RWPE1 (cell line): ENCODE data around the gene TSSK6.

Source experiments
- CTCF ChIA-PET: fragments of 350-600 bp; sonication (Branson Sonifier 250); formaldehyde crosslinking; extraction: SDS; loops from one replicate; lab custom pipeline; 2021; lab: Yijun Ruan, JAX
- POLR2A ChIA-PET: fragments of 400-600 bp; formaldehyde crosslinking; extraction: SDS; loops from one replicate; lab custom pipeline; 2020; ENCODE audit warnings: antibody characterized with exemption; ENCODE audit not compliant: low non-redundant PET; lab: Yijun Ruan, JAX
- DNase-seq: peaks from one replicate; pipeline ENCODE4 v3.0.0; 2012; ENCODE audit warnings: low spot score
- H3K27ac ChIP-seq: fragments of 450-650 bp; 2 replicates; pipeline ENCODE4 v1.5.1; 2017
- TF ChIP-seq, protein P1 (sequence below): fragments of 450-650 bp; conservative IDR thresholded peaks from 2 replicates; pipeline ENCODE4 v1.5.1; 2017; ENCODE audit warnings: low read depth, mild to moderate bottlenecking

TSSK6 gene

GRCh38 chr19:19538061-19538784, 22.9 kb upstream of the TSSK6 start, which contains the start of gene CILP2:
Gene CILP2 (plus strand): TSS chr19:19538265. CDS start chr19:19538350, 85 bp downstream.
- ChIA-PET POLR2A (interaction anchor here (1.0 kb wide), 1 partner anchor 85 kb away, joined by 3 read pairs; no protein-coding TSS in a partner anchor), CTCF (interaction anchor here (0.5 to 1.5 kb wide), 3 partner anchors 23 to 106 kb away, joined by 3 to 4 read pairs (median 4); no protein-coding TSS in a partner anchor)
- TF ChIP-seq, protein P1, sequence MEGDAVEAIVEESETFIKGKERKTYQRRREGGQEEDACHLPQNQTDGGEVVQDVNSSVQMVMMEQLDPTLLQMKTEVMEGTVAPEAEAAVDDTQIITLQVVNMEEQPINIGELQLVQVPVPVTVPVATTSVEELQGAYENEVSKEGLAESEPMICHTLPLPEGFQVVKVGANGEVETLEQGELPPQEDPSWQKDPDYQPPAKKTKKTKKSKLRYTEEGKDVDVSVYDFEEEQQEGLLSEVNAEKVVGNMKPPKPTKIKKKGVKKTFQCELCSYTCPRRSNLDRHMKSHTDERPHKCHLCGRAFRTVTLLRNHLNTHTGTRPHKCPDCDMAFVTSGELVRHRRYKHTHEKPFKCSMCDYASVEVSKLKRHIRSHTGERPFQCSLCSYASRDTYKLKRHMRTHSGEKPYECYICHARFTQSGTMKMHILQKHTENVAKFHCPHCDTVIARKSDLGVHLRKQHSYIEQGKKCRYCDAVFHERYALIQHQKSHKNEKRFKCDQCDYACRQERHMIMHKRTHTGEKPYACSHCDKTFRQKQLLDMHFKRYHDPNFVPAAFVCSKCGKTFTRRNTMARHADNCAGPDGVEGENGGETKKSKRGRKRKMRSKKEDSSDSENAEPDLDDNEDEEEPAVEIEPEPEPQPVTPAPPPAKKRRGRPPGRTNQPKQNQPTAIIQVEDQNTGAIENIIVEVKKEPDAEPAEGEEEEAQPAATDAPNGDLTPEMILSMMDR: no peak
- DNase-seq: peak; percentile 69
- H3K27ac ChIP-seq: no peak within 1 kb of the TSS

DNA sequence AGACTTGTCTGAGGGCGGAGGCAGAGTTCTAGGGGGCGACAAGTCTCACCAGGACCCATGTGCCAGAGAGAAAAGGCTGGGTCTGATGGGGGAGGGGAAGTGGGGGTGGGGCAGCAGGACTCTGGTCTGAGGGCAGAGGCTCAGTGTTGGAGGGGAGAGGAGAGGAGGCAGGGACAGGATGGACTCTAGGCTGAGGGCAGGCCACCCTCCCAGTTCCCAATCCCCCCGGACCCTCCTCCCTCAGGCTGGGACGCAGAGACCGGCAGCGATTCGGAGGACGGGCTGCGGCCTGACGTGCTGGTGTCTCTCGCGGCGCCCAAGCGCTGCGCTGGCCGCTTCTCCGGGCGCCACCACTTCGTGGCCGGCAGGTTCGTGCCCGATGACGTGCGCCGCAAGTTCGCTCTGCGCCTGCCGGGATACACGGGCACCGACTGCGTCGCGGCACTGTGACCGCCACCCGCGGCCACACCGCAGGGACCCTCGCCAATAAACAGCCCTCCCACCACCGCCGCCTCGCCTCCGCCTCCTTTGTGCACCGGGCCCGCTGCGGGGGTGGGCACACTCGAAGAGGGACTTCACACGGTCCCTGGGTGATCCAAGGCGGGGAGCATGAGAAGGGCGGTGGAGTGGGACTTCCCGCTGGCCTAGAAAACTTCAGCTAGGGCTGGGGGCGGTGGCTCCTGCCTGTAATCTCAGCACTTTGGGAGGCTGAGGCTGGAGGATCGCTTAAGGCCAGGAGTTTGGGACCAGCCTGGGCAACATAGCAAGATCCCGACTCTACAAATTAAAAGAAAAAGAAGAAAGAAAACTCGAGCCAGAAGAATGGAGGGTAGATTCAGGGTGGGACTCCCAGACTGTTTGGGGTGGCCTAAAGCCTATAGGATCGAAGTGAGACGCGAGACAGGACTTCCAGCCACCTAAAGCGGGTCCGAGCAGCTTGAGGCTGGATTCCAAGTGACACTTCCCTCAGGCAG, 22.0 kb upstream of the TSSK6 start:
- ChIA-PET CTCF (no interaction called here), POLR2A (no interaction called here)
- H3K27ac ChIP-seq: no peak overlapping the region
- TF ChIP-seq, protein P1: no peak
- DNase-seq: no peak

- POLR2A ChIA-PET: no interaction called here
- no peak for DNase-seq
- CTCF ChIA-PET: interaction anchor here (0.7 to 0.8 kb wide), 2 partner anchors 18 to 108 kb away, joined by 3 read pairs; partner anchors contain the start of gene GMIP
Measured at GRCh38 chr19:19535311-19536191, 20.2 kb upstream of the TSSK6 start.

DNA sequence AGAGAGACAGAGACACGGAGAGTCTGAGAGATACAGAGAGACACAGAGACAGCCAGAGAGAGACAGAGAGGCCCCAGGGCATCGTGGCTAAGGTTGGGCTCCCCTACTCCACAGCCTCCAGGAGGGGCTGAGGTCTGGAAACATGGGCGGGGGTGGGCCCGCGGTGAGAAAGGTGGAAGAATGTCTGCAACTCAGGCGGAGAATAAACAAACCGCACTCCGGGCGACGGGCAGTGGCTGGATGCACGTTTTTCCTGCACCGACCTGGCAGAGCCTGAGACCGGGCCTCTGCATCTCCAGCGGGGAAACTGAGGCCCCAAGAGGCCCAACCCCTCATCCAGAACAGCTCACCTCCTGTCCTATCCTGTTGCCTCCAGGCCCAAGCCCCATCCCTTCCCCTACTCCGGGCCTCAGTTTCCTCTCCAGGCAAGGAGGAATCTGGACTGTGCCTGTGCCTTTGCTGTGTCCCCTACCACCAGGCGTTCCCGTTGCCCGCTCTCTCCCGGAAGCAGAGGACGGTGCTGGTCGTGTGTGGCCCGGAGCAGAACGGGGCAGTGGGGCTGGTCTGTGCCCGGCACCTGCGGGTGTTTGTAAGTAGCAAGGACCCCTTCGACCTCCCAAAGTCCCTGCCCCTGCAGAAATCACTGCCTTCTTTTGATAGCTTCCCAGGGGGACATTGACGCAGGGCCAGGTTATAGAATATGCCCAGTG, 19.4 kb upstream of the TSSK6 start:
- H3K27ac ChIP-seq: no peak overlapping the region
- POLR2A ChIA-PET: no interaction called here
- CTCF ChIA-PET: interaction anchor here (0.8 kb wide), 1 partner anchor 18 kb away, joined by 3 read pairs; no protein-coding TSS in a partner anchor
- no peak for DNase-seq
- TF ChIP-seq, protein P1: no peak

More at GRCh38 chr19:19535311-19536191, 20.2 kb upstream of the TSSK6 start:
- TF ChIP-seq, protein P1: no peak
- no peak overlapping the region for H3K27ac ChIP-seq

DNA sequence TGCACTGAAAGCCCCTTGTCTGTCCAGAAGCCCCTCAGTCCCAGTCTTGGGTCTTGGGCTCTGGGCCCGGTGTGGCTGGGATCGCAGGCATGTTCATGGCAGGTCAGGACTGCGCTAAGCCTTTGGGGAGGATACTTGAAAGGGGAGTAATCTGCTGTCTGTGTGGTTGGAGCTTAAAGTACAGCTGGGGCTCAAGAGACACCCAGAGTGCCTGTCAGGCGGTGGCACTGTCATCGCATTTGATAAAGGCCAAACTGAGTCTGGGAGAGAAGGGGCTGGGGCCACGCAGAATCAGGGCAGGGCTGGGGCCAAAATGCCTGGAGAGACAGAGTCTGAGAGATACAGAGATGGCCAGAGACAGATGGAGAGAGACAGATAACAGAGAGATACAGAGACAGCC, 18.5 kb upstream of the TSSK6 start:
- DNase-seq: no peak
- H3K27ac ChIP-seq: no peak overlapping the region
- TF ChIP-seq, protein P1: no peak
- ChIA-PET CTCF (interaction anchor here (3.3 kb wide), 1 partner anchor 110 kb away, joined by 33 read pairs; the partner anchor contains the start of gene GMIP), POLR2A (no interaction called here)
